Lung (tissue), 12 donors: ENCODE measurements around the gene TTI1. TPM values are rescaled to one million over a fixed set of nuclear protein-coding genes. Genes with fewer than 3 reads are reported as not detected.

Source experiments
- ATAC-seq: fragments of 200-7000 bp; cut with Tn5 transposase; one replicate; pipeline ENCODE4 v1.9.1; 2020; ENCODE audit warnings: moderate number of reproducible peaks; ENCODE audit not compliant: insufficient read depth, low FRiP score
- DNase-seq, 3 donors: peaks; one replicate each; pipeline ENCODE4 v3.0.0-alpha.2; 2013 to 2017
- H3K27ac ChIP-seq, 2 donors: one replicate each; pipeline ENCODE4 v1.5.1; 2013; ENCODE audit warnings: mild to moderate bottlenecking in 2 of 2, moderate library complexity in 2 of 2, control low read depth in 1 of 2, inconsistent platforms in 1 of 2, low read depth in 1 of 2, low read length in 1 of 2
- H3K27me3 ChIP-seq, 3 donors: one replicate each; pipeline ENCODE4 v1.5.1; 2013; ENCODE audit warnings: low read length in 2 of 3; ENCODE audit not compliant: control insufficient read depth in 3 of 3, insufficient read depth in 3 of 3
- H3K36me3 ChIP-seq, 4 donors: one replicate each; pipeline ENCODE4 v1.5.1; 2013; ENCODE audit warnings: low read length in 4 of 4, mild to moderate bottlenecking in 1 of 4, moderate library complexity in 1 of 4; ENCODE audit not compliant: control insufficient read depth in 4 of 4, insufficient read depth in 4 of 4
- H3K4me1 ChIP-seq, 5 donors: one replicate each; pipeline ENCODE4 v1.5.1; 2013; ENCODE audit warnings: low read length in 5 of 5, mild to moderate bottlenecking in 2 of 5, moderate library complexity in 1 of 5; ENCODE audit not compliant: control insufficient read depth in 5 of 5, insufficient read depth in 5 of 5
- H3K4me3 ChIP-seq: one replicate; pipeline ENCODE4 v1.5.1; 2013; ENCODE audit warnings: mild to moderate bottlenecking, control low read depth, moderate library complexity
- H3K9ac ChIP-seq, 2 donors: one replicate each; pipeline ENCODE4 v1.5.1; 2013; ENCODE audit warnings: low read length in 2 of 2, control low read depth in 1 of 2; ENCODE audit not compliant: insufficient read depth in 1 of 2
- H3K9me3 ChIP-seq, 4 donors: one replicate each; pipeline ENCODE4 v1.5.1; 2013; ENCODE audit warnings: low read length in 3 of 4, mild to moderate bottlenecking in 1 of 4, moderate library complexity in 1 of 4; ENCODE audit not compliant: control insufficient read depth in 4 of 4, insufficient read depth in 3 of 4
- CTCF ChIP-seq: IDR thresholded peaks from 2 replicates; pipeline ENCODE4 v1.5.1; 2012; ENCODE audit warnings: mild to moderate bottlenecking; ENCODE audit errors: control extremely low read depth, extremely low read depth
- WGBS, 2 donors: extraction: QIAGEN DNeasy Blood & Tissue Kit; methylation state at CpG; one replicate each; pipeline ENCODE4 v1.1.7; 2013; 5-methylcytosine and 5-hydroxymethylcytosine counted together
- polyA plus RNA-seq, 2 donors: library from polyadenylated mRNA; stranded (reverse); fragments of 200-250 nt; gene quantifications; one replicate each; pipeline ENCODE4 v1.2.1, GENCODE V29; 2013
- total RNA-seq, 2 donors: library from RNA; depleted of rRNA in 1 of 2; stranded (reverse); fragments of >200 nt in 1 of 2; gene quantifications; one replicate each; pipeline ENCODE4 v1.2.1, GENCODE V29; 2014 to 2021
- donor health status: control.
- donor health status: control.
- donor health status: Bipolar disorder and iron deficiency.
- donor health status: healthy.
- donor health status: DM: yes; HTN: yes; CAD: no.

The TTI1 gene
- total and polyA plus RNA-seq, 4 donors, result 6.7 to 33.8 (median 15.5) TPM

GRCh38 chr20:37971561-37972127, 61.6 kb downstream of the TTI1 start:
- 97 to 98% methylated on average over 5 of the region's 5 CpGs for WGBS, 2 donors
- Histone ChIP-seq H3K9ac (no peak overlapping the region), H3K27me3 (no peaks in the 10 kb centered on the region), H3K4me3 (no peak overlapping the region), H3K36me3 (peaks cover 0 to 2% (median 0%) of the 10 kb centered on the region in 4 donors), H3K27ac (no peak overlapping the region), H3K4me1 (peaks cover 0 to 8% (median 0%) of the 10 kb centered on the region in 5 donors), H3K9me3 (peaks cover 0 to 6% (median 1%) of the 10 kb centered on the region in 4 donors)
- no peak for TF ChIP-seq CTCF
- DNase-seq (no peak), ATAC-seq (no peak)

GRCh38 chr20:37970856-37971245, 62.4 kb downstream of the TTI1 start:
- TF ChIP-seq CTCF, result no peak
- Histone ChIP-seq H3K9me3 (peaks cover 0 to 6% (median 1%) of the 10 kb centered on the region in 4 donors), H3K27ac (no peak overlapping the region), H3K27me3 (no peaks in the 10 kb centered on the region), H3K36me3 (no peaks in the 10 kb centered on the region), H3K4me1 (peaks cover 0 to 8% (median 0%) of the 10 kb centered on the region in 5 donors), H3K9ac (no peak overlapping the region), H3K4me3 (no peak overlapping the region)
- no peak for DNase-seq
- ATAC-seq, result no peak

- Histone ChIP-seq H3K4me1 (peaks cover 0 to 8% (median 0%) of the 10 kb centered on the region in 5 donors), H3K9ac (no peak overlapping the region), H3K9me3 (peaks cover 0 to 6% (median 1%) of the 10 kb centered on the region in 4 donors), H3K36me3 (no peaks in the 10 kb centered on the region), H3K4me3 (no peak overlapping the region), H3K27me3 (no peaks in the 10 kb centered on the region), H3K27ac (no peak overlapping the region)
- ATAC-seq (no peak), DNase-seq (no peak)
- WGBS, 2 donors, result 85 to 86% methylated on average over 7 of the region's 7 CpGs
- TF ChIP-seq CTCF, result no peak
Measured at GRCh38 chr20:37969949-37970855, 63.1 kb downstream of the TTI1 start.
